ENCODE data around the gene CDH4.
"Not testable (repeated sequence)": the region's sequence is repeated elsewhere in the genome, so short reads cannot be mapped to it uniquely, and the experiment has no call there.

The CDH4 gene

DNA sequence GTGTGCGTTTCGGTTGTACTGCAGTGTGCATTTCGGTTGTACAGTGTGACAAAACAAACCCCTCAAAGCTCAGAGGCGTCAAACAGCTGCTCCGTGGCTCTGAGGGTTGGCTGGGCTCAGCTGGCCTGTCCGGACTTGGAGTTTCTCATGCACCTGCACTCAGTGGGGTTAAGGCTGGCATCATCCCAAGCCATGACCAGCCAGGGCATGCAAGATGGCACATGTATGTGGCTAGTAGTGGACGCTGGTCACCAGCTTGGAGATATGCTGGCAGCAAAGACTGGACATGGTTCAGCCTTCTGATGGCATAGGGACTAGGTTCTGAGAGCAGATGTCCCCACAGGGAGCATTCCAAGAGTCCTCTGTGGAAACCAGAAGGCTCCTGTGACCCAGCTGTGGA is 187.2 kb downstream of the CDH4 start:
- DNase-seq (ENCODE audit: low read depth), result no peak

DNA sequence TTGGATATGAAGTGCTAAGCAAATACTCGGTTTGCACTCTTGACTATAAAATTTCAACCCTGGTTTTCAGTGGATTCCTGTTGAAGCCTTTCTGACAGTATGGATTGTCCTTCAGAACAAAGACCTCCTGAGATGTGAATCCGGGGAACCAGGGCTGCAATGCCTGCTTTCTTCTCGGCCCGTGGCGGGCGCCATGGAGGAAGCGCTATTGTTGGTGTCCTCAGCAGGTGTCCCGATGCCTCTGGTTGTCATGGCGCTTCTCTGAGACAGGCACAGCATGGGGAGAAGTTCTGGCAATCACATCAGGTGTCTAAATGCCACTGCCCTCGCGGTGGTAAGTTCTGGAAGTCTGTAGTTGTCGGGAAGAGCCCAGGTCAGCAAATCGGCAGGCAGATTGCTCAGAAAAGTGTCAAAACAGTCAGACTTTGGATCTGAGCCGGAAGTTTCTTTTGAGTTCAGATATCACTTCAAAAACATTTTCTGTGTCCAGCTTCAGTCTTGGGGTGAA is 188.5 kb downstream of the CDH4 start:
- no peak for DNase-seq (ENCODE audit: low read depth)

DNA sequence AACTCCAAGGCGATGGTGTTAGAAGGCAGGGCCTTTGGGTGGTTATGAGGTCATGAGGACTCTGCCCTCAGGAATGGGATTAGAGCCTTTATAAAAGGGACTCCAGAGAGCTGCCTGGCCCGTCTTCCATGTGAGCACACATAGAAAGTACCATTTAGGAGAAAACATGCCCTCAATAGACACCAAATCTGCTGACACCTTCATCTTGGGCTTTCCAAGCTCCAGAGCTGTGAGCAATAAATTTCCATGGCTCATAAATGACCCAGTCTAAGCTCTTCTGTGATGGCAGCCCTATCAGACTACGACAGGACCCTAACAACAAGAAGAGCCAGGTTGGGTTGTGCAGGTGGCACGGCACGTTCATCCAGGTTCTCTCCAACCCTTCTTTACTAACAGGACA is 189.5 kb downstream of the CDH4 start:
- no peak for DNase-seq (ENCODE audit: low read depth)

DNA sequence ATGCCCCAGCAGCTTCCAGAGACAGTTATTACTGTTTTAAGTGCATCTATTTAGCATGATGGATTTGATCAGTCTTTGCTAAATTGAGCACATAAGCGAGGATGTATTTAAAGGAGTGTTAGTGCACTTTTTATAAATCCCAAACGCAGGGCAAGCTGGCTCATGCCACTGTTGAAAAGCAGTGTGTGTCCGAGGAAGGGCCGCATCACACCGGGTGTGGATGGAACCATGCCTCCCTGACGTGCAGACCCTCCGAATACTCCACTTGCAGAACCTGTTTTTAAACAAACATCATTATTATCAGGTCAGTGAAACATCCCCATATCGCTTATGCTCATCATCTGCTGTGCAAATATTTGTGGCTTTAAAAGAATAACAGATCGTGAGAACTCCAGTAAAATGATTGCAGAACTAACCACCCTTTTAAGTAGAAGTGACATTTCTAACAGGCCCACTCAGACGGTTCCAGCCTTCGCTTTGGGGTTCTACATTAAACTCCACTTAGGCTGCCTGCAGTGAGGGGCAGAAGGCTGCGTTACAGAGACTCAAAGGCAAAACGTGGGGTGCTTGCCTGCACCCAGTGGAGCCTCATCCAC is 190.1 kb downstream of the CDH4 start:
- no peak for DNase-seq (ENCODE audit: low read depth)

DNA sequence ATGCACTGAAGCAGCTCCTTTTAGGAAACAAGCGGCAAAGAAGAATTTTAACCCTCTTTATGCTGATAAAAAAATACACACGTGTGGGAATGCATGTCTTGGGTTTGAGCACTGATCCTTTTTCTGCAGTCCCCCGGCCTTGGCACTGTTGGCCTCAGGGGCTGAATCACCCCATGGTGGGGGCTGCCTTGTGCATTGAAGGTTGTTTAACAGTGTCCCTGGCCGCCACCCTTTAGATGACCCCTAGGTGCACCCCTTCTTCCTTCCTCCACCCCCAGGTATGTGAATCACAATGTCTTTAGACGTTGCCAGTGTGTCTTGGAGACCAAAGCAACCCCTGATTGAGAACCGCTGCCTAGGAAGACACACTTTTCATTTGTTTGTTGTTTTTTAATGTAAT is 190.7 kb downstream of the CDH4 start:
- no peak for DNase-seq (ENCODE audit: low read depth)

DNA sequence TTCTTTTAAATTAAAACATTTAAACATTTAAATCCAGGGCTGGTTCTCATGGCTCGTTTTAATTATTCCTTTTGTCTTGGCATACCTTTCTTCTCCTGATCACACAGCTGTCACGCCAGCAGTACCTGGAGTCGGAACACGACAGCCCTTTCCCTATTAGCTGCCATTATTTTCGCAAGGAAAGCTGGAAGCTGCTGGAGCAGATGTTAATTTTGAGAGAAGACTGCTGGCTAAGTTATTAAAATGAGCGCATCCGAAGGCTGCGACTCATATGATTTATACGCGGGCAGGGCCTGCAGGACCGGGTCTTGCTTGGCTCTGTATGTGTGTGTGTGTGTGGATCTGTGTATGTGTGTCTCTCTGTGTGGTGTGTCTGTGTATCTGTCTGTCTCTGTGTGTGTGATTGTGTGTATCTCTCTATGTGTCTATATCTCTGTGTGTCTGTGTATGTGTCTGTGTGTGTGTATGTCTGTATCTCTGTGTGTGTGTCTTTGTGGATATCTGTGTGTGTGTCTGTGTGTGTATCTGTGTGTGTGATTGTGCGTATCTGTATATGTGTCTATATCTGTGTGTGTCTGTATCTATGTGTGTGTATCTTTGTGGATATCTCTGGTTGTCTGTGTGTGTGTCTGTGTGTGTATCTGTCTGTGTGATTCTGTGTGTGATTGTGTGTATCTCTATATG is 191.5 kb downstream of the CDH4 start:
- DNase-seq (ENCODE audit: low read depth), result no peak

DNA sequence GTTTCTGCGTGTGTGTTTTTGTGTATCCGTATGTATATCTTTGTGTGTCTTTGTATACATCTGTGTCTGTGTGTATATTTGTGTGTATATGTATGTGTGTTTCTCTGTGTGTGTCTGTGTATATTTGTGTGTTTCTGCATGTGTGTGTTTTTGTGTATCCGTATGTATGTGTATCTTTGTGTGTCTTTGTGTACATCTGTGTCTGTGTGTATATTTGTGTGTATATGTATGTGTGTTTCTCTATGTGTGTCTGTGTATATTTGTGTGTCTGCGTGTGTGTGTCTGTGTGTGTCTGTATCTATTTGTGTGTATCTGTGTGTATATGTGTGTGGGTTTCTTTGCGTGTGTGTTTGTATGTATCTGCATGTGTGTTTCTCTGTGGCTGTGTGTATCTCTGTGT is 192.6 kb downstream of the CDH4 start:
- no peak for DNase-seq (ENCODE audit: low read depth)

DNA sequence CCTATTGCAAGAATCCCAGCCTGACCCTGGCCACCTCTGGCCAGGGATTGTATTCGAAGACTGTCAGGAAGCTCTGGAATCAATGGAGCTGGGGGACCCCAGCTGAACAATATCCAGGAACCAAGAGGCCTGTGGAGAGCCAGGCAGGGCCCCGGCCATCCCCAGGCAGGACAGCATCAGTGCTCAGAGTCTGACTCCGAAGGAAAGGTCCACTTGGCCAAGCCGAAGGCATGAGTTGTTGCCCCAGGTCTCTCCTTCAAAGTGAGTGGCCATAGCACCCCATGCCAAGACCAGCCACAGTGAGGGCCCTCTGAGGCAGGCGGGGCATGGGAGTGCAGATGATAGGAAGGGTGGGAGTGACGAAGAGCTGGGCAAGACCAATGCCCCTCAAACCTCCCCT is 193.1 kb downstream of the CDH4 start:
- DNase-seq (ENCODE audit: low read depth), result no peak

DNA sequence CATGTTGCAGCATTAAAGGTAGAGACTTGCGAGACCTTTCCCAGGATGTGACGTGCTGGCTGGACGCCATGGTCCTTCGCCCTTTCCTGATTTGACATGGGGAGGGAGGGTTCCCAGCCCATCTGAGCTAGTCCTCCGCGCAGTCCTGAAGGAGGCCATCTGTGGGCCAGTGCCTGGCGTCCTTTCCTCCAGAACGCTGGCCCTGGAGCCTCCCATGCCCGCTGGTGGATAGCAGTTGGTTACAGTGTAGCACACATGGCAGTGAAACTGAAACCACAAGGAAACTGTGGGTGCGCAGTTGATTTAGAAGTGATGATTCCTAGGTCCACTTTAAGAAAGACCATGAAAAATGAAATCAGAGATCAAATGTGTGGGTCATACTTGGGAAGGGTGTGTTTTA is 193.7 kb downstream of the CDH4 start:
- DNase-seq (ENCODE audit: low read depth), result no peak

DNA sequence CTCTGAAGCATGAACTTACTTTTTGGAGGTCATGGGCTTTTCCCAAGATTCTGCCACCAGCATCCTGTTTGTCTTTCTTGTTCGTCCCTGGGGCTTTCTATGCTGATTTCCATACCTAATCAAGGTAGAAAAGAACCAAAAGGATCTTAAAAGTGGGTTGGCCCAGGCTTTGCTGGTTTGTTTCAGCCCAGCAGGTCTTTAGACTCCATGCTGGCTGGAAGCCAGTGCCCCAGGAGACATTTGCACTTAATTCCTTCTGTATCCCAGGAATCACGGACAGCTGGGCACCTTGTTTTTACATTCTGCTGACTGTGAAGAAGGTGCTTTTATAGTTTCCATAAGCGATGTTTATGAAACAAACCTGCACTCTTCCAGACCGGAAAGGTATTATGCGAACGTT is 195.9 kb downstream of the CDH4 start:
- no peak for DNase-seq (ENCODE audit: low read depth)

DNA sequence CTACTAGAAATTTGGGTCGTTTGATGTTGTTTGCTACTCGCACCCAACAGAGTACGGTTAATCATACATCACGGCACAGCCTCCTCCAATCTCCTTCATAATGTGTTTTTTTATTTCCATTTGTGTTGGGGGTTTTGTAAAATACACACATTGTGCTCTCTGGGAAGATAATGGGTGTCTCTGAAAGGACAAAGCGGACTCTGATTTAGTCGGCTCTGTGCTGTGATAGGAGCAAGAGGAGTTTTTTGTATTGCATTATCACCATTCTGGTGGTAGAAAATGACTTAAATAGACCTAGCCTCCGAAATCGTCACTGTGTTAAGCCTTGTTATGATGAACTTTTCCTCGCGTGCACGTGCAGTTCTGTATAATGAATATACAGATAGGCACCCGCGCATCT is 196.3 kb downstream of the CDH4 start:
- DNase-seq (ENCODE audit: low read depth), result no peak

DNA sequence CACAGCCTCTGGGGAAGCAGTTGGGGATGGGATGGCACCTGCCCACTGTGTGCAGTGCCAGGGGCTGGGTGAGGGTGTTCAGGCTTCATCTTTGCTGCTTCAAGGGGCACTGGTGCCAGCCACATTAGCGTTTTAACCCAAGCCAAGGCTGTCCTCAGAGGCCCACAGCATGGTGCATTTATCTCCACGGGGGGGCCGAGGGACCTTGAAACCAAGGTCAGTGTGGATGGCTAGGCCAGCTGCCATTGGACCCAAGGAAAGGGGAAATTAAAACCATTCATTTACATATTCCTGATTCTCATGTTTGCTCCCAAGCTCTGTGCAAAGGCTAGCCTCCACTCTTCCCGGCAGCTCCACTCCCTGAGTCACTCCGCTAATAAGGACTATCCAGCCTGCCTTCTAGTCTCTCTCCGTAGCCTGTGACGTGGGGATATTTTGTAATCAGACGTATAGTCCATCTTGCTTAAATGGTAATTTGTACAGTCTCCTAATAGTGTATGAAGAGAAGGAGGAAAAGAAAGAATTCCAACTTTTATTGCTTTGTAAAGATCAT is 197.1 kb downstream of the CDH4 start:
- no peak for DNase-seq (ENCODE audit: low read depth)

DNA sequence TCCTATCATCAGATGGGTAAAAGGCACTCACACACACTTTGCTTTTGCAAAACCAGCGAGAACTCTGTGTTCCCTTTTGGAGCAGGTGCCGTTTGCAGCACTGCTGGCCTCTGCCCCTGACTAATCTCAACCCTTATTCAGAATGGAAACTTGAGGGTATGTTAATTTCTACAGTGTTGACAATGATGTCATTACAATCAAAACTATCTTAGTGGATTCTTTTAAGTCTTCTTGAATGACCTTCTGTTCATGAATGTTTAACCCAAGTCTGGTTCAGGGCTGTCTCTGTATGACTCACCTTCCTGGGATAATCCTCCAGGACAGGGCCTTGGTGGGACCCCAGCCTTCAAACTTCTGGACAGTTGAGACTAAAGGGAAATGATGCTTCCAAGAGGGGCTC is 197.9 kb downstream of the CDH4 start:
- no peak for DNase-seq (ENCODE audit: low read depth)

DNA sequence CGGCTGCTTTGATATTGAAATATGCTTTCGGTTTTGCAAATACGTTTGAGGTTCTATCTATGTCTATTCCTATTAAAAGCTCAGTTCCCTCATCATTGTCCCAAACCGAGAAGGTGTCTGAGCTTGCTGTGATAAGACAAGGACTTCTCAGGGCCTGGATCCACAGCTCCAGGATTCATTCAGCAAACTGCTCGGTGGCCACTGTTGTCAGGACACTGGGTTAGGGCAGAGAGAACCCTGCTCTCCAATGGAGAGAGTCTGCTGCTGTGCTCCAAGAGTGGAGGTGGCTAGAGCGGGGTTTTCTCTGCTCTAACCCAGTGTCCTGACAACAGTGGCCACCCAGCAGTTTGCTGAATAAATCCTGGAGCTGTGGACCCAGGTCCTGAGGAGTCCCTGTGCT is 198.5 kb downstream of the CDH4 start:
- no peak for DNase-seq (ENCODE audit: low read depth)

DNA sequence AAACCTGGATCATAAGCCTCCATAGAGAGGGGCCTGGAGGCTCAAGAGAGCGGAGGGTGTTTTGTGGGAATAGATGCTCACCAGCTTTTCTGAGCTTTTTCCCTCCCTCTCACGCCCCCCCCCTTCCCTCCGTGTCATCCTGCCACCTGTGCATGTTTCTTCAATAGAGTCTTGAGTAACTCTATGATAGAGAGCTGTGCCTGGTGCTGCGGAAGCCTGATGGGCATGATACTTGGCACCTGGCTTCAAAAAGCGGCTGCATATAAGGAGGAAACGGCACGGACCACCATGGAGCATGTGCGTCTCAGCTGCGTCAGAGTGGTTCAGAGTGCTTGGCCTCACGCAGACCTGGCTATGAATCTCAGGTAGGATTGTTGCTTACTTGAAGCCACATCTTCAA is 198.9 kb downstream of the CDH4 start:
- DNase-seq (ENCODE audit: low read depth), result no peak

DNA sequence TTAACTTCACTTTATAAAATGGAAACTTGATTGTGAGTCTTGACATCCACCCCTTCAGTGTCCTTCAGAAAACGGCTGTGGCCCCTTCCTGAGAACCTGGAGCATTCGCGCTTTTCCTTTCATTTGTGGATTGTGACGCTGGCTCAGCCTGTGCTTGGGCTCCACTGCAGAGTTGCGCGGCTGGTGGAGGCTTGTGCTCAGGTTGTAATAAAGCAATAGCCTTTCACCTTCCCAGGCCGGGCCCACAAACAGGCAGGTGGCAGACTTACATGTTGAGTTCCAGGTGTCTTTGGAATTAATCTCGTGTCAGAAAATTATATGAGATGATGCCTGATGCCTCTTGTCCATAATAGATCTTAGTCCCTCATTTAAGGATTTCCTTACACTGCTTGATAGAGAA is 199.9 kb downstream of the CDH4 start:
- no peak for DNase-seq (ENCODE audit: low read depth)

DNA sequence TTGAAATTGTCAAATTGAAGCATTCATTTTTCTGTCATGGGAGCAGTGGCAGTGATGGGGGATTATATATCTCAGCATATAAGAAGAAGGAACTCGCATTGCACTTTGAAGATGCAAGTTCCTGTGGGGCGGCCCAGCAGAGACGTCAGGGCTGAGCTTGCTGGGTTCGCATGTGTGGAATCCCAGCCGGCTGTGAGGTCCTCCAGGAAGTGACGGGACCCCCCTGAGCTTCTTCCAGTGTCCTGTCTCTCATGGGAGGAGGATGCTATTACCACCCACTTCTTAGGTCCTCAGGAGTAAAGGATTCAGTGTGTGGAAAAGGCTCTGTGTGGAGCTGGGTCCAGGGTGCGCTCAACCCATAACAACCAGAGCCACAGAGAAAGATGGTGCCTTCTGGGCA is 201.2 kb downstream of the CDH4 start:
- no peak for DNase-seq (ENCODE audit: low read depth)

DNA sequence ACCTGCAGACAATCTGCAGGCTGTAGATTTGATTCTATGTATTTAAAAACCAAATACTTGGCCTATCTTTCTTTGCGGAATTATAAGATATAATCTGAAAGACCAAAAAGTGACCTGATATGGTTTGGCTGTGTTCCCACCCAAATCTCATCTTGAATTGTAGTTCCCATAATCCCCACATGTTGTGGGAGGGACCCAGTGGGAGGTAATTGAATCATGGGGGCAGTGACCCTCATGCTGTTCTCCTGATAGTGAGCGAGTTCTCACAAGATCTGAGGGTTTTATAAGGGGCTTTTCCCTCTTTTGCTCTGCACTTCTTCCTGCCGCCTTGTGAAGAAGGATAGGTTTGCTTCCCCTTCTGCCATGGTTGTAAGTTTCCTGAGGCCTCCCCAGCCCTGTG is 201.6 kb downstream of the CDH4 start:
- DNase-seq (ENCODE audit: low read depth), result not testable (repeated sequence)

DNA sequence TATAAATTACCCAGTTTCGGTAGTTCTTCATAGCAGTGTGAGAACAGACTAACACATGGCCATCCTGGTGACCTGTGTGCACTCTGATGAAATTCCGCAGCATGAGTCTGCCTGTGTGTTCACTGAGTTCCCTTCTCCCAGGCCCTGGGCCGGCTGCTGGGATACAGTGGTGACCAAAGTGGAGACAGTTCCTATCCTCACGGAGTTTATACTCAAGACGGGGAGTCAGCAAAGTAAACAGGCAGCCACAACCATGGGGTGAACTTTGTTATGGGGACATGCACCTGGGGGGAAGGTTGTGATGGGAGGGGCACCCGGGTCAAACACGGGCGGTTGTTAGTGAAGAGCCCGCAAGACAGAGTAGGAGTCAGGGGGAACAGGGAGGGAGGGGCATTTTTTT is 202.0 kb downstream of the CDH4 start:
- DNase-seq (ENCODE audit: low read depth), result no peak

DNA sequence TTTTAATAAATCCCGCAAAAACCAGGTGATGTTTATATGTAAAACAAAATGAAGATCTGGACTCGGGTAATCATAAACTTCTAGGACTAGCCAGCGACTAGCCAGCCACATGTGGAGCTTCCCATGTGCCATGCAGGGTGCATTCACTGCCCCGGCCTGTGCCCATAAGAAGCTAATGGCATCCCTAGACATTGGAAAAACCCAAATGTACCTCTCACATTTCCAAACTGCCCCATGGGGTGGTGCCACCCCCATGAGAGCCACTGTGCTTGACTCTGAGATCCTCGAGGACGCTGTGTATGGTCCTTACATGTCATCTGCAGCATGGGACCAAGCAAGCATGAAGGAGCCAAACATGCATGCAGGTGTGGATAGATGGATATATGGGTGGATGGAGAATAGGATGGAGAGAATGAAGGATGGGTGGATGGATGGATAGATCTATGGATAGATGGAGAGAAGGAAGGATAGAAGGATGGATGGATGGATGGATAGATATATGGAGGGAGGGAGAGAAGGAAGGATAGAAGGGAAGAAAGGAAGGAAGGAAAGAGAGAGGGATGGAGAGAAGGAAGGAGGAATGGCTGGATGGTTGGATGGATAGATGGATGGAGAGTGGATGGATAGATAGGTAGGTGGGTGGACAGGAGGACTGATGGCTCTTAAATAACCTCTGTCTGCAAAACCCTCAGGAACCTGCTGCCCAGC is 203.6 kb downstream of the CDH4 start:
- DNase-seq (ENCODE audit: low read depth), result no peak

DNA sequence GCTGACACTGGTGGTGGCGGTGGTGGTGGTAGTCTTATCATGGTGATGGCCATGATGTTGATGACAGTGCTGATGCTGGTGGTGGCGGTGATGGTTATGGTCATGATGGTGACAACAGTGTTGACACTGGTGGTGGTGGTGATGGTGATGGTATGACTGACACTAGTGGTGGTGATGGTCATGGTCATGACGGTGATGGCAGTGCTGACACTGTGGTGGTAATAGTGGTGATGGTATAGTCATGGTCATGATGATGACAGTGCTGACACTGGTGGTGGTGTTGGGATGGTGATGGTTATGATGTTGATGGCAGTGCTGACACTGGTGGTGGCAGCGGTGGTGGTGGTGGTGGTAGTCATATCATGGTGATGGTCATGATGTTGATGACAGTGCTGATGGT is 205.7 kb downstream of the CDH4 start:
- DNase-seq (ENCODE audit: low read depth), result no peak

DNA sequence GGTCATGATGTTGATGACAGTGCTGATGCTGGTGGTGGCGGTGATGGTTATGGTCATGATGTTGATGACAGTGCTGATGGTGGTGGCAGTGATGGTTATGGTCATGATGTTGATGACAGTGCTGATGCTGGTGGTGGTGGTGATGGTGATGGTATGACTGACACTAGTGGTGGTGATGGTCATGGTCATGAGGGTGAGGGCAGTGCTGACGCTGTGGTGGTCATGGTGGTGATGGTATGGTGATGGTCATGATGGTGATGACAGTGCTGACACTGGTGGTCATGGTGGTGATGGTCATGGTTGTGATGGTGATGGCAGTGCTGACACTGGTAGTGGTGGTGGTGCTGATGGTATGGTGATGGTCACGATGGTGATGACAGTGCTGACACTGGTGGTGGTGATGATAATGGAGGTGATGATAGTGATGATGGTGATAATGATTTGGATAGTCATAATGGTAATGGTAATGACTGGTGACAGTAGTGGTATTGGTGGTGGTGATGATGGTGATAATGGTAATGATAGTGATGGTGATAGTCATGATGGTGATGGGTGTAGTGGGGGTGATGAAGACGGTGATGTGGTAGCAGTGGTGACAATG is 206.2 kb downstream of the CDH4 start:
- DNase-seq (ENCODE audit: low read depth), result no peak

DNA sequence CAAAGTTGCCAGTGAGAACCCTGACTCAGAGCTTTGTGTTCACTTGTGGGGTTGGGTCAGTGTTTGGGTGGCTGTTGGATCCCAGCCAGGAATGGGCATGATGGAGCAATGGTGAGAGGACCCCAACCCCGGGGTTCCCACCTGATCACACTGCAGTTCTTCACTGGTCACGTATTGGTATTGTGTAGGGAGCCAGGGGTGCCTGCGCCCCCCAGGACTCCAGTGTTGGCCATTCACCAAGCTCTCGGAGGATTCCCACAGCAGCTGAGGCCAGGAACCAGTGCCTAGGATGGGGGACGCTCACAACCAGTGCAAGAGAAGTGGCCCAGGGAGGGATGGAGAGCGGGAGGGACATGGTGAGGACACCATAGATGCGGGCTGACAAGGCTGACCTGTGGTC is 207.2 kb downstream of the CDH4 start:
- no peak for DNase-seq (ENCODE audit: low read depth)

All from activated T-cell treated with anti-CD3 and anti-CD28 coated beads for 48 hours (primary cell).